Prostate gland (tissue), 2 donors: ENCODE measurements around the gene BCHE. TPM values are rescaled to one million over a fixed set of nuclear protein-coding genes. Genes with fewer than 3 reads are reported as not detected.

Source experiments
- DNase-seq: peaks from one replicate; pipeline ENCODE4 v3.0.0-alpha.2; 2019; ENCODE audit warnings: low spot score
- H3K27ac ChIP-seq, 2 donors: fragments of 200-600 bp; sonication (generic); 2 replicates each; pipeline ENCODE4 v1.5.1; 2017 to 2019
- H3K27me3 ChIP-seq: fragments of 200-600 bp; sonication (generic); replicated peaks from 2 replicates; pipeline ENCODE4 v1.5.1; 2019; ENCODE audit not compliant: insufficient read depth
- H3K36me3 ChIP-seq, 2 donors: fragments of 200-600 bp; sonication (generic); 1 replicate in 1 of 2; 2 replicates in 1 of 2; pipeline versions ENCODE4 v1.5.1 to v1.8.1; 2017 to 2019
- H3K4me1 ChIP-seq: fragments of 200-600 bp; sonication (generic); replicated peaks from 2 replicates; pipeline ENCODE4 v1.5.1; 2019
- H3K4me3 ChIP-seq, 2 donors: fragments of 200-600 bp; sonication (generic); 2 replicates each; pipeline ENCODE4 v1.5.1; 2017 to 2019
- H3K9me3 ChIP-seq: fragments of 200-600 bp; sonication (generic); 2 replicates; pipeline ENCODE4 v1.5.1; 2017
- CTCF ChIP-seq, 4 experiments: fragments of 200-600 bp in 2 of 4; fragments of 450-650 bp in 2 of 4; sonication (generic) in 2 of 4; IDR thresholded peaks; 1 replicate in 3 of 4; 2 replicates in 1 of 4; pipeline ENCODE4 v1.5.1; 2016 to 2019; ENCODE audit warnings: antibody characterized with exemption in 4 of 4, mild to moderate bottlenecking in 2 of 4, moderate library complexity in 2 of 4
- POLR2A ChIP-seq: fragments of 450-650 bp; IDR thresholded peaks from one replicate; pipeline ENCODE4 v1.6.1; 2016; ENCODE audit warnings: antibody characterized with exemption, mild to moderate bottlenecking
- POLR2AphosphoS5 ChIP-seq: sonication (generic); formaldehyde crosslinking; IDR thresholded peaks from one replicate; pipeline ENCODE4 v1.6.1; 2017; ENCODE audit warnings: antibody characterized with exemption
- WGBS: methylation state at CpG from one replicate; pipeline ENCODE4 v1.1.5; 2018; 5-methylcytosine and 5-hydroxymethylcytosine counted together
- intact Hi-C: fragments of 100-400 bp; cut with DNase I; formaldehyde crosslinking; loops from one replicate; pipeline ENCODE4 v1.14.2; 2022
- total RNA-seq, 2 donors: library from RNA; depleted of rRNA; stranded (reverse); fragments of >200 nt; gene quantifications; one replicate each; pipeline ENCODE4 v1.1.0, GENCODE V29; 2016

The BCHE gene
- total RNA-seq, 2 donors from 2014 or later: 1.8 to 2.2 TPM

- intact Hi-C loops: no loop called here
- DNase-seq: no peak
These were observed 78.2 kb downstream of the BCHE start for GRCh38 chr3:165759041-165759440.

GRCh38 chr3:165755571-165755970 lies 81.7 kb downstream of the BCHE start:
- no peak overlapping the region for H3K4me3 ChIP-seq
- TF ChIP-seq CTCF (IDR thresholded peaks at IDR 0.05) (no peak), POLR2A (no peak), POLR2AphosphoS5 (no peak)
- H3K4me1 ChIP-seq: no peaks in the 10 kb centered on the region
- DNase-seq: no peak
- WGBS: 40% methylated on average over 1 of the region's 1 CpG
- H3K27ac ChIP-seq: no peak overlapping the region
- no peaks in the 10 kb centered on the region for H3K9me3 ChIP-seq
- H3K27me3 ChIP-seq: no peaks in the 10 kb centered on the region
- no peaks in the 10 kb centered on the region for H3K36me3 ChIP-seq
- intact Hi-C loops: no loop called here

More at GRCh38 chr3:165759041-165759440, 78.2 kb downstream of the BCHE start:
- no peak overlapping the region for H3K27ac ChIP-seq
- H3K36me3 ChIP-seq: no peaks in the 10 kb centered on the region
- 92% methylated on average over 3 of the region's 3 CpGs for WGBS
- no peaks in the 10 kb centered on the region for H3K27me3 ChIP-seq
- TF ChIP-seq POLR2AphosphoS5: no peak
- TF ChIP-seq POLR2A: no peak
- no peak for TF ChIP-seq CTCF (IDR thresholded peaks at IDR 0.05)
- no peaks in the 10 kb centered on the region for H3K4me1 ChIP-seq
- no peak overlapping the region for H3K4me3 ChIP-seq
- H3K9me3 ChIP-seq: no peaks in the 10 kb centered on the region

- Histone ChIP-seq H3K27ac (no peak overlapping the region), H3K27me3 (no peaks in the 10 kb centered on the region), H3K4me1 (no peaks in the 10 kb centered on the region), H3K9me3 (no peaks in the 10 kb centered on the region), H3K36me3 (no peaks in the 10 kb centered on the region), H3K4me3 (no peak overlapping the region)
- no peak for TF ChIP-seq POLR2A
- intact Hi-C loops: no loop called here
- no peak for DNase-seq
- WGBS: 44% methylated on average over 1 of the region's 1 CpG
These were observed 82.8 kb downstream of the BCHE start for GRCh38 chr3:165754219-165755007.

GRCh38 chr3:165753560-165753959 lies 83.7 kb downstream of the BCHE start:
- Histone ChIP-seq H3K9me3 (no peaks in the 10 kb centered on the region), H3K27ac (no peak overlapping the region), H3K4me3 (no peak overlapping the region), H3K36me3 (no peaks in the 10 kb centered on the region), H3K27me3 (no peaks in the 10 kb centered on the region), H3K4me1 (no peaks in the 10 kb centered on the region)
- DNase-seq: peak; percentile 41
- TF ChIP-seq POLR2AphosphoS5: peak; percentile 43
- no peak for TF ChIP-seq CTCF (IDR thresholded peaks at IDR 0.05)
- intact Hi-C loops: no loop called here

- TF ChIP-seq POLR2A (no peak), CTCF (IDR thresholded peaks at IDR 0.05) (no peak), POLR2AphosphoS5 (no peak)
- Histone ChIP-seq H3K27me3 (no peaks in the 10 kb centered on the region), H3K9me3 (no peaks in the 10 kb centered on the region), H3K4me3 (no peak overlapping the region), H3K36me3 (no peaks in the 10 kb centered on the region), H3K4me1 (no peaks in the 10 kb centered on the region), H3K27ac (no peak overlapping the region)
- intact Hi-C loops: no loop called here
- 62% methylated on average over 7 of the region's 7 CpGs for WGBS
- DNase-seq: no peak
These were observed 85.6 kb downstream of the BCHE start for GRCh38 chr3:165751637-165752036.
